Ishikawa (cell line): Measurements from ENCODE around the gene ATAD3B.

Experiments used
- CEBPB ChIP-seq: IDR thresholded peaks from 2 replicates; pipeline ENCODE4 v1.6.1; 2012
- EGR1 ChIP-seq: IDR thresholded peaks from 2 replicates; pipeline ENCODE4 v1.6.1; 2012
- FOXM1 ChIP-seq: IDR thresholded peaks from 2 replicates; pipeline ENCODE4 v1.6.1; 2012; ENCODE audit warnings: low read depth, borderline replicate concordance
- RAD21 ChIP-seq: IDR thresholded peaks from 2 replicates; pipeline ENCODE4 v1.6.1; 2012; ENCODE audit warnings: low read depth

GRCh38 chr1:1432274-1432950 is 39.2 kb upstream of the ATAD3B start:
- no peak for TF ChIP-seq FOXM1
- no peak for TF ChIP-seq EGR1
- TF ChIP-seq CEBPB, result no peak
- no peak for TF ChIP-seq RAD21
